ENCODE results near the gene BAHCC1. TPM values are rescaled to one million over a fixed set of nuclear protein-coding genes. Genes with fewer than 3 reads are reported as not detected.

BAHCC1 gene
- total and polyA plus RNA-seq, 9 of the 15 experiments (the other 6 are each of a cell fraction or from before 2014, with no cell fraction given): 0.14 to 26.9 (median 5.0) TPM

DNA sequence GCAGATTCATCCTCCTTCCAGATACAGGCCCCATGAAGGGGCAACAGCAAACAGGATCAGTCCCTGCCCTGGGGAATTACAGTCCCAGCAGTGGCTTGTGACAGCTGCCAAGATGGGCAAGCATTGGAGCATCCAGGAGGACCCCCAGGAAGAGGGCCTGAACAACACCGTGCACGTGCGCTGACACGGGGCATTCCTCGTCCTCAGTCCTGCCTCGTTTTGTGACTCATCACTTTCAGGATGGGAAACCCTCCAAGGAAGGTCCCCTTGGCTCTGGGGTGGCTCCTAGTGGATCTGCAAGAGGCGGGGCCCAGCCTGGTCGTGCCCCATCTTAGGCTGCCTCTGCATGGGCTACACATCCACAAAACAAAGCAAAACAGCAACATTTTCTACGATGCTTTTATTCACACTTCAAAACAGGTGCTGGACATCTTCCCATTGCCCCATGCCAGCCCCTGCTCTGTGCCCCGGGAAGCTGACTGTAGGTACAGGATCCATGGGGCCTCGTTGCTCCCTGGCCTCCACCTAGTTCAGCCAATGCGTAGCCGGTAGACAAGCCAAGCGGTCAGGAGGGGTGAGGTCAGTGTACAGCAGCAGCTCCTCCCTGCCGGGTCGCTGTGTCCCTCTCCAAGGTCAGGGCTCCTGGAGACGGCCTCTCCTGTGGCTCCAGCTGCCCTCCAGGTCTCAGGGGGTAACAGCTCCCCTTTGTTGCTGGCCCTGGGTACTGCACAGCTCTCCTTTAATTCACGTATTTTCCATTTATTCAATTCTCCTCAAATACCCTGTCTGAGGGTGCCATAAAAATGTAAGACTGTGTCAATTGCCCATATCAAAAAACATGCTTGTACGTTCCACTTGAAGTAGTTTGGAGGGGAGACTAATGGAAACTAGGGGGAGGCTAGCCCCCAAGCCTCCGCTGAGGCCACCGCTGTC, 85.1 kb downstream of the BAHCC1 start (continued):
- TF ChIP-seq, protein P1, sequence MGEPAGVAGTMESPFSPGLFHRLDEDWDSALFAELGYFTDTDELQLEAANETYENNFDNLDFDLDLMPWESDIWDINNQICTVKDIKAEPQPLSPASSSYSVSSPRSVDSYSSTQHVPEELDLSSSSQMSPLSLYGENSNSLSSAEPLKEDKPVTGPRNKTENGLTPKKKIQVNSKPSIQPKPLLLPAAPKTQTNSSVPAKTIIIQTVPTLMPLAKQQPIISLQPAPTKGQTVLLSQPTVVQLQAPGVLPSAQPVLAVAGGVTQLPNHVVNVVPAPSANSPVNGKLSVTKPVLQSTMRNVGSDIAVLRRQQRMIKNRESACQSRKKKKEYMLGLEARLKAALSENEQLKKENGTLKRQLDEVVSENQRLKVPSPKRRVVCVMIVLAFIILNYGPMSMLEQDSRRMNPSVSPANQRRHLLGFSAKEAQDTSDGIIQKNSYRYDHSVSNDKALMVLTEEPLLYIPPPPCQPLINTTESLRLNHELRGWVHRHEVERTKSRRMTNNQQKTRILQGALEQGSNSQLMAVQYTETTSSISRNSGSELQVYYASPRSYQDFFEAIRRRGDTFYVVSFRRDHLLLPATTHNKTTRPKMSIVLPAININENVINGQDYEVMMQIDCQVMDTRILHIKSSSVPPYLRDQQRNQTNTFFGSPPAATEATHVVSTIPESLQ (CRISPR knock-in tag; IDR thresholded peaks at IDR 0.05): no peak
- no peak for TF ChIP-seq SMARCA5 (IDR thresholded peaks at IDR 0.05)
- TF ChIP-seq SRSF9 (IDR thresholded peaks at IDR 0.05; ENCODE audit: borderline replicate concordance, low read depth, low read length): no peak
- TF ChIP-seq BCL6 (CRISPR knock-in tag; IDR thresholded peaks at IDR 0.05): no peak
- no peak for TF ChIP-seq MTA2 (IDR thresholded peaks at IDR 0.05; ENCODE audit: low read depth)
- no peak for TF ChIP-seq ASH1L (IDR thresholded peaks at IDR 0.05; ENCODE audit: borderline replicate concordance, low read depth, partially characterized antibody)
- no peak for TF ChIP-seq PHTF2 (CRISPR knock-in tag; IDR thresholded peaks at IDR 0.05)
- TF ChIP-seq LCOR (CRISPR knock-in tag; IDR thresholded peaks at IDR 0.05): no peak
- no peak for TF ChIP-seq POLR2H (tag; IDR thresholded peaks at IDR 0.05; ENCODE audit: low read depth)
- TF ChIP-seq CBX2 (IDR thresholded peaks at IDR 0.05; ENCODE audit: insufficient read depth, low read length, poor library complexity, severe bottlenecking): no peak
- peak; percentile 71 for TF ChIP-seq C11orf30 (IDR thresholded peaks at IDR 0.05; ENCODE audit: low read depth)
- TF ChIP-seq PBX2 (CRISPR knock-in tag; IDR thresholded peaks at IDR 0.05; ENCODE audit: low read depth): no peak
- no peak for TF ChIP-seq PBX2 (tag; conservative IDR thresholded peaks at IDR 0.05; ENCODE audit: low read depth)
- no peak for TF ChIP-seq FUS (optimal IDR thresholded peaks at IDR 0.05; ENCODE audit: low read depth, low read length)
- 0 out of 2 replicates have a peak, but pooled peaks have one; percentile 14 for TF ChIP-seq SMC3 (conservative IDR thresholded peaks at IDR 0.05; ENCODE audit: insufficient read depth, low read depth, low read length)
- TF ChIP-seq RBM34 (IDR thresholded peaks at IDR 0.05; ENCODE audit: borderline replicate concordance, insufficient read depth, low read length): no peak
- no peak for TF ChIP-seq STAT5A (IDR thresholded peaks at IDR 0.05; ENCODE audit: borderline replicate concordance, low read length)
- no peak for TF ChIP-seq GATAD2B (IDR thresholded peaks at IDR 0.05; ENCODE audit: borderline replicate concordance)
- no peak for TF ChIP-seq IRF9 (tag; IDR thresholded peaks at IDR 0.05)
- TF ChIP-seq PHB2 (IDR thresholded peaks at IDR 0.05; ENCODE audit: low read depth): no peak
- TF ChIP-seq FOXM1 (IDR thresholded peaks at IDR 0.05; ENCODE audit: low read depth): no peak
- no peak for TF ChIP-seq FOXM1 (CRISPR knock-in tag; IDR thresholded peaks at IDR 0.05; ENCODE audit: low read depth)
